Measurements from ENCODE around the gene TADA2A.
"Not testable (repeated sequence)": the region's sequence is repeated elsewhere in the genome, so short reads cannot be mapped to it uniquely, and the experiment has no call there.

The TADA2A gene

GRCh38 chr17:37493249-37494027 is 86.8 kb downstream of the TADA2A start:
- DNase-seq (ENCODE audit: low spot score) = no peak

- DNase-seq (ENCODE audit: low spot score) = no peak
Measured at GRCh38 chr17:37494401-37494831, 87.7 kb downstream of the TADA2A start.

- no peak for DNase-seq (ENCODE audit: low spot score)
Measured at GRCh38 chr17:37494971-37495370, 88.3 kb downstream of the TADA2A start.

- DNase-seq (ENCODE audit: low spot score) = no peak
Measured at GRCh38 chr17:37500378-37500777, 93.7 kb downstream of the TADA2A start.

GRCh38 chr17:37502009-37502936 is 95.6 kb downstream of the TADA2A start:
- no peak for DNase-seq (ENCODE audit: low spot score)

- DNase-seq (ENCODE audit: low spot score) = no peak
Measured at GRCh38 chr17:37503148-37503547, 96.5 kb downstream of the TADA2A start.

- no peak for DNase-seq (ENCODE audit: low spot score)
Measured at GRCh38 chr17:37505333-37505732, 98.6 kb downstream of the TADA2A start.

- DNase-seq (ENCODE audit: low spot score) = no peak
Measured at GRCh38 chr17:37506678-37507077, 100.0 kb downstream of the TADA2A start.

GRCh38 chr17:37507111-37507510 is 100.4 kb downstream of the TADA2A start:
- DNase-seq (ENCODE audit: low spot score) = no peak

GRCh38 chr17:37510056-37510455 is 103.4 kb downstream of the TADA2A start:
- DNase-seq (ENCODE audit: low spot score) = no peak

GRCh38 chr17:37511642-37512041 is 105.0 kb downstream of the TADA2A start:
- not testable (repeated sequence) for DNase-seq (ENCODE audit: low spot score)

- DNase-seq (ENCODE audit: low spot score) = no peak
Measured at GRCh38 chr17:37512442-37513068, 105.9 kb downstream of the TADA2A start.

GRCh38 chr17:37513711-37514110 is 107.0 kb downstream of the TADA2A start:
- DNase-seq (ENCODE audit: low spot score) = no peak

GRCh38 chr17:37516127-37516571 is 109.5 kb downstream of the TADA2A start:
- DNase-seq (ENCODE audit: low spot score) = no peak

GRCh38 chr17:37517881-37518280 is 111.2 kb downstream of the TADA2A start:
- no peak for DNase-seq (ENCODE audit: low spot score)

GRCh38 chr17:37518826-37519225 is 112.1 kb downstream of the TADA2A start:
- DNase-seq (ENCODE audit: low spot score) = no peak

GRCh38 chr17:37519251-37519985 is 112.7 kb downstream of the TADA2A start:
- DNase-seq (ENCODE audit: low spot score) = no peak

- DNase-seq (ENCODE audit: low spot score) = no peak
Measured at GRCh38 chr17:37520174-37520573, 113.5 kb downstream of the TADA2A start.

- no peak for DNase-seq (ENCODE audit: low spot score)
Measured at GRCh38 chr17:37521821-37522220, 115.1 kb downstream of the TADA2A start.

GRCh38 chr17:37523715-37524219 is 117.1 kb downstream of the TADA2A start:
- no peak for DNase-seq (ENCODE audit: low spot score)

- DNase-seq (ENCODE audit: low spot score) = peak; percentile 49
Measured at GRCh38 chr17:37527249-37527851, 120.7 kb downstream of the TADA2A start.

Data from CD4-positive, alpha-beta T cell treated with Interleukin-2 at 100 ng/mL for 4 hours (primary cell).